GM19328 (cell line): ENCODE results near the gene PDCD2L.
"Not testable (repeated sequence)": the region's sequence is repeated elsewhere in the genome, so short reads cannot be mapped to it uniquely, and the experiment has no call there.

Source experiments
- ATAC-seq: cut with Tn5 transposase; IDR thresholded peaks from one replicate; pipeline ENCODE4 v1.9.1; 2021; ENCODE audit warnings: mild to moderate bottlenecking, moderate library complexity; ENCODE audit not compliant: unreplicated experiment

PDCD2L gene

DNA sequence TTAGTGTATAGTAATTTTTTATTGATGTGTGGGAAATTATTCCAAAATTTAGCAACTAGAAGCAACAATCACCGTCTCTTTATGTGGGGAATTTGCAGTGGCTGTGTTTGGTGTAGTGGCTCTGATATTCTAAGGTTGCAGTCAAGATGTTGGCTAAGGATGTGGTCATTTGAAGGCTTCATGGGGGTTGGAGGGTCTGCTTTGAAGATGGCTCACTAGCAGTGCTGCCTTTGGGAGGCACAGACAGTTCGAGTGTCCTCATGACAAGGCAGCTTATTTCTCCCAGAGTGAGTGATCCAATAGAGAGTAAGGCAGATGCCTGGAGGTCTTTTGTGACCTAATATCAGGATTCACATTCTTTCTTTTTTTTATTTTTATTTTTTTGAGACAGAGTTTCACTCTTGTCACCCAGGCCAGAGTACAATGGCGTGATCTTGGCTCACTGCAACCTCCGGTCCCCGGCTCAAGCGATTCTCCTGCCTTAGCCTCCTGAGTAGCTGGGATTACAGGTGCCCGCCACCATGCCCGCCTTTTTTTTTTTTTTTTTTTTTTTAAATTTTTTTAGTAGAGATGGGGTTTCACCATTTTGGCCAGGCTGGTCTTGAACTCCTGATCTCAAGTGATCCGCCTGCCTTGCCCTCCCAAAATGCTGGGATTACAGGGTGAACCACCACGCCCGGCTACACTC lies 30.5 kb upstream of the PDCD2L start:
- ATAC-seq: no peak

DNA sequence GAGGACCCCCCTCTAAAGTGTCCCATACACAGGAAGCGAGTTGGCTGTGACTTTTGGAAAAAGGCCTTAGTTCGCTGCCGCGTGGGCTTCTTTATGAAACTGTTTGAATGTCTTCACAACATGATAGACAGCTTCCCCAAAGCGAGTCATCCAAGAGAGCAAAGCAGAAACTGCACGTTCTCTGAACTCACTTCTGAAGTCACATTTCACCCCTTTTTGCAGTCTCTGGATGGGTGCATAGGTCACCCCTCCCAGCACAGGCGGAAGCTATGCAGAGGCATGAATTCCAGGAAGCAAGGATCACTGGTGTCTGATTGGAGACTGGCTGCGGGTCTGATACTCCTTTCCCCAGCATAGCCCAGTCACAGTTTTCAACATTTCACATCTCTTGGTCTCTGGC lies 28.6 kb upstream of the PDCD2L start:
- ATAC-seq: no peak

DNA sequence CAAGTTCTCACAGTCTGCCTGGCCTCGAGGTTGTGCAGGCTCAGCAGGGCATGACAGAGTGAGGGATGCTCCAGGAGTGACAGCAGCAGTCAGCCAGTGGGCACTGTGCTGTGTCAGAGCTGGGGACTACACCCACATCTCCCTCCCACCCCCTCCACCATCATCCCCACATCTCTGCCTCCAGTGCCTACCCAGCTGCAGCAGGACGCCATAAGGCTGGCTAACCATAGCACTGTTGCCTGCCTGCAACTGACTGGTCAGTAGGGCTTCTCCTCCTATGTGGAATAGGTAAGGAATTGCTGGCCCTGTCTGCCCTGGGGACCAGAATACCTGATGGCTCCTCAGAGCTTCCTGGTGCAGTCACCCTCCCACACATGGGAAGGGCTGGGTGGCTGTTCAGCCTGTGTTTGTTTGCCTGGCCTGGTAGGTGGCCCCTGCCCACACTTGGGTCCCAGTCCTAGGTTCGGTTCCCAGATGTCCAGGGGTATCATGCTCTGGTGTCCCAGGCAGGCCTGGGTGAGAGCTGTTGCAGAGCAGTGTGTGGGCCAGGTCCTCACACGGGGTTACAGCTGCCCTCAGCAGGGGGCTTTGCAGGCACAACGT lies 23.5 kb upstream of the PDCD2L start:
- ATAC-seq: no peak

- ATAC-seq: no peak
Observed at GRCh38 chr19:34381399-34382251, 22.6 kb upstream of the PDCD2L start.

- ATAC-seq: no peak
Observed at GRCh38 chr19:34382471-34382870, 21.7 kb upstream of the PDCD2L start.

DNA sequence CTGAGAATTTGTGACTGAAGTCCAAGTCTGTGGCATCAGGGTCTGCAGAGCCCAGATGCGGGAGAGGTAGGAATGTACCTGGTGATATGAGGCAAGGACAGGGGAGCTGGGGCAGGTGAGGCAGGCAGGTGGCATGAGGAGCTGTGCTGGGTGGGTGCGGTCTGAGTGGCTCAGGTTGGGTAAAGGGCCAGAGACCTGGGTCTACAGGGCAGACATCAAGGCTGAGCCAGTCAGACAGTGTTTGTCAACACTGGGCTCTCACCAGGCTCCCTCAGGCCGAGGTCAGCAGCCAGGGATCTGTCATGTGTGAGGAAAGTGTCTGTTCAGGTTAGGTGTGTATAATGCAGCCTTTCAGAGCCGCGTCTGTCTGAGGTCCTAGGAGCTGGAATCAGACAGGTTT lies 20.6 kb upstream of the PDCD2L start:
- ATAC-seq: no peak

DNA sequence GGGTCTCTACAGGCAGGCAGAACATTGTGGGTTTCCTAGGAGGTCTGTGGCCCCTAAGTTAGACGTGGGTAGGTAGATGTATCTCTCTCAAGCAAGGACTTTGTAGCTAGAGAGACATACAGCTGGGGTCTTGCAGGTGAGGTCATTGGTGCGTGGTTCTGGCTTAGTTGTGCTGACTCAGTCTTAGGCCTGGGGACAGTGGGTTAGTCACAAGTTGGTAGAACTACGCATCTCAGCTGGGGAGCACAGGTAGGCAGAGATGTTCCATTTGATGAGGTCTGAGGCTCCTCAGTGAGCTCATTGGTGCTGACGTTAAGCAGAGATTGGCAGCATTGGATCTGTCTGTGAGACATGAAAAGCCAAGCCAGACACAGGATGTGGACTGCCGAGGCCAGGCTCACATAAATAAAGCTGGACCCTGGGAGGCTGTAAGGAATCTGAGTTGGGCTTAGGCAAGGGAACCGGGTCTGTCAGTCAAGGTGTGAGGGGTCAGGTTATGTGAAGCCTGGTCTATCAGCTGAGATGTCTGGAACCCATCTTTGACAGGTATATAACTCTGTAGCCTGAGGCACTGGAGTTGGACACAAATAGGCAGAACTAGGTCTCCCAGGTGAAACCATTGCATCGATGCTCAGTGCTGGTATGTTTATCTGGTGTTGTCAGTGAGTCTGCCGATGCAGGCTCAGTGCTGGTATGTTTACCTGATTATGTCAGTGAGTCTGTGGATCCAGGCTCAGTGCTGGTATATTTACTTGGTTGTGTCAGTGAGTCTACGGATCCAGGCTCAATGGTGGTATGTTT lies 17.4 kb upstream of the PDCD2L start:
- no peak for ATAC-seq

DNA sequence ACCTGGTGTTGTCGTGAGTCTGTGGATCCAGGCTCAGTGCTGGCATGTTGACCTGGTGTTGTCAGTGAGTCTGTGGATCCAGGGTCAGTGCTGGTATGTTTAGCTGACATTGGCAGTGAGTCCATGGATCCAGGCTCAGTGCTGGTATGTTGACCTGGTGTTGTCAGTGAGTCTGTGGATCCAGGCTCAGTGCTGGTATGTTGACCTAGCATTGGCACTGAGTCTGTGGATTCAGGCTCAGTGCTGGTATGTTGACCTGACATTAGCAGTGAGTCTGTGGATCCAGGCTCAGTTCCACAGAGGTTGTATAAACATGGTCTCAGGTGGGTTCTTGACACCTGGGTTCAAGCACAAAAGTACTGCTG lies 16.8 kb upstream of the PDCD2L start:
- no peak for ATAC-seq

DNA sequence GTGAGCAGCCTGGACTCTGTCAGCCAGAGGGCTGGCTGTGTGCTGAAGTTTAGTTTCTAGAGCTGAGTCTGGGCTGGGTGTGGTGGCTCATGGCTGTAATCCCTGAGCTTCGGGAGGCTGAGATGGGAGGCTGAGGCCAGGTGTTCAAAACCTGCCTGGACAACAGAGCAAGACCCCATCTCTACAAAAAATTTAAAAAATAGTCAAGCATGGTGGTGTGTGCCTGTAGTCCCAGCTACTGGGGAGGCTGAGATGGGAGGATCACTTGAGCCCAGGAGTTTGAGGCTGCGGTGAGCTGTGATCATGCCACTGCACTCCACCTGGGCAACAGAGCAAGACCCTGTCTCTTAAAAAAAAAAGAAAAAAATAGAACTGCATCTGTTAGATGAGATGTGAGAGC lies 15.5 kb upstream of the PDCD2L start:
- not testable (repeated sequence) for ATAC-seq

DNA sequence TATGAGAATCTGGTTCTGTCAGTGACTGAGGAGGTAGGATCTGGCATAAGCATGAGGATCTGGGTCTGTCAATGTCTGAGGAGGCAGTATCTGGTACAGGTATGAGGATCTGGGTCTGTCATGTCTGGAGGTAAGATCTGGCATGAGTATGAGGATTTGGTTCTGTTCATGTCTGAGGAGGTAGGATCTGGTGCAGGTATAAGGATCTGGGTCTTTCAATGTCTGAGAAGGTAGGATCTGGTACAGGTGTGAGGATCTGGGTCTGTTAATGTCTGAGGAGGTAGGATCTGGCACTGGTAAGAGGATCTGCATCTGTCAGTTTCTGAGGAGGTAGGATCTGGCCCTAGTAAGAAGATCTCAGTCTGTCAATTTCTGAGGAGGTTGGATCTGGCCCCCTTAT lies 12.4 kb upstream of the PDCD2L start:
- ATAC-seq: no peak

GRCh38 chr19:34393031-34393430 lies 11.2 kb upstream of the PDCD2L start:
- ATAC-seq: no peak

- ATAC-seq: no peak
Observed at GRCh38 chr19:34393629-34394028, 10.6 kb upstream of the PDCD2L start.

- ATAC-seq: no peak
Observed at GRCh38 chr19:34397853-34398252, 6.3 kb upstream of the PDCD2L start.

GRCh38 chr19:34399886-34400285 lies 4.3 kb upstream of the PDCD2L start:
- ATAC-seq: no peak

- not testable (repeated sequence) for ATAC-seq
Observed at GRCh38 chr19:34400844-34401243, 3.4 kb upstream of the PDCD2L start.

GRCh38 chr19:34402074-34402600 lies 2.1 kb upstream of the PDCD2L start:
- ATAC-seq: no peak

- ATAC-seq: no peak
Observed at GRCh38 chr19:34403784-34404108, 453 bp upstream of the PDCD2L start.

- no peak for ATAC-seq
Observed at GRCh38 chr19:34405892-34406660, 1.9 kb downstream of the PDCD2L start.

- no peak for ATAC-seq
Observed at GRCh38 chr19:34408411-34408810, 4.2 kb downstream of the PDCD2L start.
